Measurements from ENCODE around the gene AARSD1. TPM values are rescaled to one million over a fixed set of nuclear protein-coding genes. Genes with fewer than 3 reads are reported as not detected.

Gene AARSD1
- 39.6 TPM for total RNA-seq (ENCODE audit: unreplicated experiment)
- long read RNA-seq, transcript AARSD1-202 (12 exons, 1,322 nt), result major isoform, 24 of 29 reads
- long read RNA-seq, partial matches to known transcripts, result 1 of 29 reads
- long read RNA-seq, other reads (novel, unspliced or antisense), result 4 of 29 reads

- Mint-ChIP-seq H3K4me1 (ENCODE audit: unreplicated experiment) (peaks cover 13% of the 10 kb centered on the region), H3K27me3 (ENCODE audit: unreplicated experiment) (no peaks in the 10 kb centered on the region), H3K36me3 (ENCODE audit: low read depth, unreplicated experiment) (peaks cover 13% of the 10 kb centered on the region), H3K27ac (ENCODE audit: unreplicated experiment) (peak within 1 kb of the TSS; percentile 94), H3K4me3 (ENCODE audit: unreplicated experiment) (peak within 1 kb of the TSS; percentile 97), H3K9me3 (ENCODE audit: unreplicated experiment) (no peaks in the 10 kb centered on the region)
- peak; percentile 81 for DNase-seq (ENCODE audit: low spot score)
- TF ChIP-seq CTCF (IDR thresholded peaks at IDR 0.05; ENCODE audit: unreplicated experiment), result no peak
Measured at GRCh38 chr17:42964161-42964932, at the start of gene AARSD1. AARSD1 (minus strand) TSS chr17:42964454; CDS start chr17:42964440, 14 bp downstream.

DNA sequence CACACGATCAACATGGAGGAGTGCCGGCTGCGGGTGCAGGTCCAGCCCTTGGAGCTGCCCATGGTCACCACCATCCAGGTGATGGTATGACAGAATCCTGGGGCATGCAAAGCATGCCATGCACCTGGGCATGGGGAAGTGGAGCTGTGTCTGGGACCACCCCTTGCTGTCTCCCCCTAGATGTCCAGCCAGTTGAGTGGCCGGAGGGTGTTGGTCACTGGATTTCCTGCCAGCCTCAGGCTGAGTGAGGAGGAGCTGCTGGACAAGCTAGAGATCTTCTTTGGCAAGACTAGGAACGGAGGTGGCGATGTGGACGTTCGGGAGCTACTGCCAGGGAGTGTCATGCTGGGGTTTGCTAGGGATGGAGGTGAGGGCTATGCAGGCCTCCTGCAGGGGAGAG lies 49.0 kb upstream of the AARSD1 start:
- no peak overlapping the region for H3K4me3 Mint-ChIP-seq (ENCODE audit: unreplicated experiment)
- peaks cover 16% of the 10 kb centered on the region for H3K27me3 Mint-ChIP-seq (ENCODE audit: unreplicated experiment)
- DNase-seq (ENCODE audit: low spot score), result no peak
- H3K9me3 Mint-ChIP-seq (ENCODE audit: unreplicated experiment), result no peaks in the 10 kb centered on the region
- H3K4me1 Mint-ChIP-seq (ENCODE audit: unreplicated experiment), result peaks cover 29% of the 10 kb centered on the region
- no peak for TF ChIP-seq CTCF (IDR thresholded peaks at IDR 0.05; ENCODE audit: unreplicated experiment)
- H3K27ac Mint-ChIP-seq (ENCODE audit: unreplicated experiment), result peak overlapping the region; percentile 51
- peaks cover 21% of the 10 kb centered on the region for H3K36me3 Mint-ChIP-seq (ENCODE audit: low read depth, unreplicated experiment)

DNA sequence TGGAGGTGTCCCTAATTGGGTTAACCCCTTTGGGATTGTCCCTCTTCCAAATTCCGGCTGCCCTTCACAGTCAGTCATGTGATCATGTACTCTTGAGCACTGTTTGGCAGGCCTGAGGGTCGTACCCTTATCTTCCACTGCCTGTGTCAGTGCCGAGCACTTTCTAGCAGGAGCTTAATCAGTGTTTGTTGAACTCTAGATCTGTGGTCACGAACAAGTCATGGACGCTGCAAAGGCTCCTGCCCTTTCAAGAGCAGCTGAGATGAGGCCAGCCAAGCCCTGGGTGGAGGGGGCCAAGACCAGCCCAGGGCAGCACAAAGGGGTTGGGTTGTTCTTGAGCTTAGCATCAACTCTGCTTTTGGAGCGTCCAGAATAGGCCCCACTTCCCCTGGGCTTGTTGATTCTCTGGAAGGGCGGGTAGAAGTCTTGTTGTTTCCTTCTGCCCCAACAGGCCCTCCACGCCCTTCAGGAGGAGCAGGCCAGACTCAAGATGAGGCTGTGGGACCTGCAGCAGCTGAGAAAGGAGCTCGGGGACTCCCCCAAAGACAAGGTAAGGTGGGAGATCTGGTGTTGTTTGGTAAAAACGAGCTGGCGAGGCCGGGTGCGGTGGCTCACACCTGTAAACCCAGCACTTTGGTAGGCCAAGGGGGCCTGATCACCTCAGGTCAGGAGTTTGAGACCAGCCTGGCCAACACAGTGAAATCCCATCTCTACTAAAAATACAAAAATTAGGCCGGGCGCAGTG lies 47.6 kb upstream of the AARSD1 start:
- Mint-ChIP-seq H3K4me3 (ENCODE audit: unreplicated experiment) (no peak overlapping the region), H3K36me3 (ENCODE audit: low read depth, unreplicated experiment) (peaks cover 13% of the 10 kb centered on the region), H3K4me1 (ENCODE audit: unreplicated experiment) (peaks cover 23% of the 10 kb centered on the region), H3K27ac (ENCODE audit: unreplicated experiment) (no peak overlapping the region), H3K9me3 (ENCODE audit: unreplicated experiment) (no peaks in the 10 kb centered on the region), H3K27me3 (ENCODE audit: unreplicated experiment) (peaks cover 13% of the 10 kb centered on the region)
- DNase-seq (ENCODE audit: low spot score), result no peak
- no peak for TF ChIP-seq CTCF (IDR thresholded peaks at IDR 0.05; ENCODE audit: unreplicated experiment)

- Mint-ChIP-seq H3K4me1 (ENCODE audit: unreplicated experiment) (peaks cover 19% of the 10 kb centered on the region), H3K9me3 (ENCODE audit: unreplicated experiment) (no peaks in the 10 kb centered on the region), H3K4me3 (ENCODE audit: unreplicated experiment) (no peak overlapping the region), H3K27ac (ENCODE audit: unreplicated experiment) (no peak overlapping the region), H3K27me3 (ENCODE audit: unreplicated experiment) (peaks cover 9% of the 10 kb centered on the region), H3K36me3 (ENCODE audit: low read depth, unreplicated experiment) (peaks cover 13% of the 10 kb centered on the region)
- DNase-seq (ENCODE audit: low spot score), result no peak
- TF ChIP-seq CTCF (IDR thresholded peaks at IDR 0.05; ENCODE audit: unreplicated experiment), result no peak
Measured at GRCh38 chr17:43010667-43011308, 46.5 kb upstream of the AARSD1 start.

Measured in endothelial cell (in vitro differentiated cells).